Heart left ventricle (tissue), 16 donors: ENCODE data around the gene CHN2. TPM values are rescaled to one million over a fixed set of nuclear protein-coding genes. Genes with fewer than 3 reads are reported as not detected.

Experiments
- ATAC-seq, 4 donors: fragments of 200-7000 bp; cut with Tn5 transposase; one replicate each; pipeline ENCODE4 v1.9.1; 2020 to 2022; ENCODE audit warnings: moderate library complexity in 4 of 4, mild to moderate bottlenecking in 3 of 4, moderate number of reproducible peaks in 1 of 4
- DNase-seq, 5 donors: peaks; one replicate each; pipeline ENCODE4 v3.0.0-alpha.2; 2020
- H3K27ac ChIP-seq, 12 donors: fragments of 200-600 bp; sonication (generic) in 4 of 12; one replicate each; pipeline versions ENCODE4 v1.5.0 to v1.8.0; 2016 to 2022; ENCODE audit warnings: mild to moderate bottlenecking in 2 of 12
- H3K27me3 ChIP-seq, 9 donors: fragments of 200-600 bp; sonication (generic) in 2 of 9; one replicate each; pipeline versions ENCODE4 v1.5.1 to v1.8.0; 2016 to 2022; ENCODE audit warnings: mild to moderate bottlenecking in 3 of 9
- H3K36me3 ChIP-seq, 9 donors: fragments of 200-600 bp; sonication (generic) in 2 of 9; one replicate each; pipeline versions ENCODE4 v1.5.0 to v1.8.0; 2018 to 2022; ENCODE audit warnings: mild to moderate bottlenecking in 2 of 9
- H3K4me1 ChIP-seq, 12 donors: fragments of 200-600 bp; sonication (generic) in 4 of 12; one replicate each; pipeline versions ENCODE4 v1.5.0 to v1.8.0; 2016 to 2022; ENCODE audit warnings: mild to moderate bottlenecking in 3 of 12
- H3K4me3 ChIP-seq, 12 donors: fragments of 200-600 bp; sonication (generic) in 4 of 12; one replicate each; pipeline versions ENCODE4 v1.5.0 to v1.8.0; 2017 to 2022; ENCODE audit warnings: mild to moderate bottlenecking in 9 of 12, moderate library complexity in 4 of 12
- H3K9me3 ChIP-seq, 12 donors: fragments of 200-600 bp; sonication (generic) in 4 of 12; one replicate each; pipeline versions ENCODE4 v1.5.0 to v1.8.0; 2016 to 2022; ENCODE audit warnings: mild to moderate bottlenecking in 1 of 12
- CTCF ChIP-seq, 12 donors: fragments of 200-600 bp; sonication (generic) in 4 of 12; IDR thresholded peaks; one replicate each; pipeline versions ENCODE4 v1.5.0 to v1.8.0; 2018 to 2022; ENCODE audit warnings: antibody characterized with exemption in 12 of 12, mild to moderate bottlenecking in 5 of 12
- POLR2A ChIP-seq, 2 donors: fragments of 450-650 bp; IDR thresholded peaks; one replicate each; pipeline ENCODE4 v1.6.1; 2017; ENCODE audit warnings: antibody characterized with exemption in 2 of 2, mild to moderate bottlenecking in 2 of 2, moderate library complexity in 2 of 2
- WGBS, 4 donors: extraction: QIAGEN DNeasy Blood & Tissue Kit in 2 of 4; methylation state at CpG; one replicate each; pipeline versions ENCODE4 v1.1.5 to v1.1.7; 2013 to 2018; 5-methylcytosine and 5-hydroxymethylcytosine counted together
- intact Hi-C, 10 donors: fragments of 100-400 bp; cut with DNase I; formaldehyde crosslinking; loops; one replicate each; pipeline versions ENCODE4 v1.11.1 to v1.14.2; 2022
- polyA plus RNA-seq, 2 donors: library from polyadenylated mRNA; stranded (reverse); fragments of 200-250 nt; gene quantifications; one replicate each; pipeline ENCODE4 v1.2.3, GENCODE V29; 2013
- total RNA-seq, 9 donors: library from RNA; depleted of rRNA in 2 of 9; stranded (reverse); fragments of >200 nt in 2 of 9; fragmentation: NEBNext Ultra II Directional in 3 of 9; extraction: Animal tissue kit (Norgen Biotek cat#: 25700) in 3 of 9; gene quantifications; one replicate each; pipeline versions ENCODE4 v1.1.0 to v1.2.4, GENCODE V29; 2016 to 2023
- donor health status: ischemic (EF 13 %, LVEDD 7.1; RV severe dilation, severe dysfunction).
- donor health status: healthy with polysubstance abuse.
- donor health status: DM: no; HTN: yes; CAD: no.
- donor health status: DM: no; HTN: no; CAD: no.
- donor health status: ischemic (EF 25% LVEDD 6.9; RV normal size, moderate dysfunction).
- donor health status: ischemic (EF 25% LVEDD 5.7; RV mildly dilated, moderate dysfunction).
- donor health status: healthy.
- donor health status: DM: yes; HTN: yes; CAD: no.
- donor health status: ischemic (EF 35%, LVEDD 5.7; RV mildly dilated, moderate dysfunction).
- donor health status: nonischemic (EF 11% LVEDD 7.7; RV severe dilation, severe dysfunction).
- donor health status: DM: yes; HTN: yes; CAD: no.
- donor health status: PGD.
- donor health status: ischemic (EF 29% LVEDD 5.4; RV normal size, mild dysfunction).
- donor health status: nonischemic (EF 23%, LVEDD 6.1; RV moderate dilation, normal function).

CHN2 gene
- total and polyA plus RNA-seq, 11 donors: 11.2 to 54.4 (median 33.6) TPM

- TF ChIP-seq CTCF (IDR thresholded peaks at IDR 0.05): no peak
- no peak for TF ChIP-seq POLR2A (IDR thresholded peaks at IDR 0.05)
- Histone ChIP-seq H3K9me3 (no peaks in the 10 kb centered on the region), H3K27me3 (no peaks in the 10 kb centered on the region), H3K27ac (no peak overlapping the region), H3K4me1 (peaks cover 0 to 43% (median 4%) of the 10 kb centered on the region in 12 donors), H3K36me3 (no peaks in the 10 kb centered on the region), H3K4me3 (no peak overlapping the region)
- DNase-seq: no peak
- ATAC-seq: no peak
- WGBS, 4 donors: 92 to 98% (median 96%) methylated on average over 3 of the region's 3 CpGs
- intact Hi-C loops: no loop called here
Measured at GRCh38 chr7:29285861-29286260, 91.3 kb downstream of the CHN2 start.

- no peak overlapping the region for H3K4me3 ChIP-seq
- intact Hi-C loops: no loop called here
- H3K9me3 ChIP-seq: no peaks in the 10 kb centered on the region
- peaks cover 0 to 47% (median under 1%) of the 10 kb centered on the region in 12 donors for H3K4me1 ChIP-seq
- 35 to 58% (median 49%) methylated on average over 1 of the region's 1 CpG for WGBS, 4 donors
- TF ChIP-seq CTCF (IDR thresholded peaks at IDR 0.05): no peak
- no peak for TF ChIP-seq POLR2A (IDR thresholded peaks at IDR 0.05)
- no peaks in the 10 kb centered on the region for H3K27me3 ChIP-seq
- H3K36me3 ChIP-seq: no peaks in the 10 kb centered on the region
- DNase-seq (no peak), ATAC-seq (peak in 2 of 4 donors; percentile 42 to 54)
- H3K27ac ChIP-seq: no peak overlapping the region
Measured at GRCh38 chr7:29287366-29287765, 92.8 kb downstream of the CHN2 start.

DNA sequence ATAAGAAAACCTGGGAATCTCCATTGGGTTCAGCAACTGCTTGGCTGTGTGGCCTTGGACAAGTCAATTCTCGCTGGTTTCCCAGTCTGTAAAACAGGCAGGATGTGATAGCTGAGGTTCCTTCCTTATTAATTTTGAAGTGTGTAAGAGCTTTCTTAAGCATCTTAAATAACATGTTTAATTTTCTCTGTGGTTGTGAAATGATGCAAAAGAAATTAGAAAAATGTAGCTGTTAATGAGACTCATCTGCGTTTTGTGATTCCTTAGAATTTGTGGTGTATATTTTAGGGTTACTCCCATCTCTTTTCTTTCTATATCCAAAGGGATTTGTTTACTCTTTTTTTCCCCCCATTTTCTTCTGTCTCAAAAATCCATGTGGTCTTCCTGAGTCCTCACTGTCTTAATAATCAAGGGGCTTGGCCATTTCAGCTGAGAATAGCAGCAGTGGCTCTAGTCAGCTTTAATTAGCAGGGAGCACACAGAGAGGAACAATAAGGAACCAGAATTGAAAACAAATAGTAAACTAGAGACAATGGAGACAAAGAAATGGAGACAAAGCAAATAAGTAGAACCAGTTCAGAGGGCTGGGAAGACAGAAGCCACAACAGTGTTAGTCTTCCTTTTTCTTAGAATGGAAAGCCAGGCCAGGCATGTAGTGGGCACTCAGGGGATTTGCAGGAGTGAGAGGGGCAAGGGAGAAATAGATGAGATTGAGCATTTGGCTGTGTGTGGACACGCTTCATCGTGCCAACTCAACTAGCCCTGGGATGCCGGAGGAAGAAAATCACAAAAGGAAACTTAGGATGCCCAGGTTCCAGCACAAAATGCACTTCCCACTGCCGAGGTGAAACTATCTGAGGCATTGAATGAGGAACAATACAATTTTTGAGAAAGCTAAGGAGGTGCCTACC lies 93.9 kb downstream of the CHN2 start:
- intact Hi-C loops: no loop called here
- 87 to 92% (median 88%) methylated on average over 6 of the region's 6 CpGs for WGBS, 4 donors
- DNase-seq (no peak), ATAC-seq (no peak)
- Histone ChIP-seq H3K36me3 (no peaks in the 10 kb centered on the region), H3K4me3 (no peak overlapping the region), H3K9me3 (no peaks in the 10 kb centered on the region), H3K27me3 (no peaks in the 10 kb centered on the region), H3K4me1 (peaks cover 0 to 39% (median 0%) of the 10 kb centered on the region in 12 donors), H3K27ac (peak overlapping the region in 1 of 12 donors; percentile 17)
- no peak for TF ChIP-seq CTCF (IDR thresholded peaks at IDR 0.05)
- TF ChIP-seq POLR2A (IDR thresholded peaks at IDR 0.05): no peak

- Histone ChIP-seq H3K9me3 (no peaks in the 10 kb centered on the region), H3K27me3 (no peaks in the 10 kb centered on the region), H3K27ac (no peak overlapping the region), H3K36me3 (no peaks in the 10 kb centered on the region), H3K4me3 (no peak overlapping the region), H3K4me1 (peaks cover 0 to 39% (median 0%) of the 10 kb centered on the region in 12 donors)
- intact Hi-C loops: no loop called here
- DNase-seq: peak in 2 of 5 donors; percentile 43 to 60
- TF ChIP-seq CTCF (IDR thresholded peaks at IDR 0.05): no peak
- no peak for TF ChIP-seq POLR2A (IDR thresholded peaks at IDR 0.05)
- WGBS, 4 donors: 53 to 69% (median 60%) methylated on average over 14 to 15 of the region's 15 CpGs
- ATAC-seq: peak; percentile 29 to 55 (median 34)
Measured at GRCh38 chr7:29289156-29290021, 94.8 kb downstream of the CHN2 start.
